GM19193 (cell line): ENCODE data around the gene SAMHD1.

ENCODE experiments used
- POLR2A ChIP-seq: IDR thresholded peaks from 4 replicates; pipeline ENCODE4 v1.6.1; 2011; ENCODE audit not compliant: insufficient read depth, insufficient read length; ENCODE audit errors: extremely low read depth

SAMHD1 gene

GRCh38 chr20:36957875-36958667, 6.6 kb upstream of the SAMHD1 start:
- TF ChIP-seq POLR2A, result no peak

- no peak for TF ChIP-seq POLR2A
Observed at GRCh38 chr20:36956674-36957073, 5.2 kb upstream of the SAMHD1 start.

- TF ChIP-seq POLR2A, result no peak
Observed at GRCh38 chr20:36956016-36956415, 4.5 kb upstream of the SAMHD1 start.

- no peak for TF ChIP-seq POLR2A
Observed at GRCh38 chr20:36951979-36952738, 651 bp upstream of the SAMHD1 start.

- no peak for TF ChIP-seq POLR2A
Observed at GRCh38 chr20:36950414-36951197, 902 bp downstream of the SAMHD1 start.

- no peak for TF ChIP-seq POLR2A
Observed at GRCh38 chr20:36941401-36941835, 10.1 kb downstream of the SAMHD1 start.

GRCh38 chr20:36937402-36937770, 14.1 kb downstream of the SAMHD1 start:
- no peak for TF ChIP-seq POLR2A

GRCh38 chr20:36936341-36936740, 15.2 kb downstream of the SAMHD1 start:
- TF ChIP-seq POLR2A, result no peak

- TF ChIP-seq POLR2A, result no peak
Observed at GRCh38 chr20:36932476-36933426, 18.8 kb downstream of the SAMHD1 start.

- TF ChIP-seq POLR2A, result no peak
Observed at GRCh38 chr20:36929691-36930090, 21.8 kb downstream of the SAMHD1 start.

GRCh38 chr20:36929290-36929689, 22.2 kb downstream of the SAMHD1 start:
- TF ChIP-seq POLR2A, result no peak

GRCh38 chr20:36927704-36928103, 23.8 kb downstream of the SAMHD1 start:
- TF ChIP-seq POLR2A, result no peak

- TF ChIP-seq POLR2A, result no peak
Observed at GRCh38 chr20:36926653-36927200, 24.8 kb downstream of the SAMHD1 start.

GRCh38 chr20:36925234-36925633, 26.3 kb downstream of the SAMHD1 start:
- TF ChIP-seq POLR2A, result no peak
